Measurements from ENCODE around the gene PLEKHM2.

Gene PLEKHM2

GRCh38 chr1:15727866-15728534, 43.9 kb downstream of the PLEKHM2 start:
- DNase-seq = no peak
- Histone ChIP-seq H3K36me3 (ENCODE audit: insufficient read depth, low read length) (peaks cover 88% of the 10 kb centered on the region), H4K20me1 (ENCODE audit: insufficient read depth, low read length) (peaks cover 3% of the 10 kb centered on the region; the same call in 1 of the 2 replicates), H3K27ac (ENCODE audit: low read length) (no peak overlapping the region), H3K79me2 (ENCODE audit: insufficient read depth, low read length) (no peaks in the 10 kb centered on the region), H3K9me3 (ENCODE audit: insufficient read depth, low read length, severe bottlenecking) (no peaks in the 10 kb centered on the region), H3K4me3 (ENCODE audit: low read depth in 1 of 2, low read length in 2 of 2) (no peak overlapping the region), H3K4me1 (ENCODE audit: insufficient read depth, low read length) (no peaks in the 10 kb centered on the region), H3K9ac (ENCODE audit: low read depth, low read length) (no peak overlapping the region), H3K4me2 (ENCODE audit: insufficient read depth, low read length) (no peak overlapping the region), H2AFZ (ENCODE audit: low read depth, low read length) (no peak overlapping the region), H3K27me3 (ENCODE audit: insufficient read depth, low read length, poor library complexity) (no peaks in the 10 kb centered on the region)
- TF ChIP-seq EZH2 (IDR thresholded peaks at IDR 0.05; ENCODE audit: borderline replicate concordance, low read depth, low read length, severe bottlenecking) (no peak), CTCF (IDR thresholded peaks at IDR 0.05; ENCODE audit: borderline replicate concordance, extremely low read depth, low read length, poor library complexity, severe bottlenecking) (no peak)
- no peak for ATAC-seq (ENCODE audit: insufficient read depth, low read depth)

- ATAC-seq (ENCODE audit: insufficient read depth, low read depth) = no peak
- H4K20me1 ChIP-seq (ENCODE audit: insufficient read depth, low read length) = peaks cover 3% of the 10 kb centered on the region; the same call in 1 of the 2 replicates
- H3K27ac ChIP-seq (ENCODE audit: low read length) = no peak overlapping the region
- no peaks in the 10 kb centered on the region for H3K79me2 ChIP-seq (ENCODE audit: insufficient read depth, low read length)
- H3K36me3 ChIP-seq (ENCODE audit: insufficient read depth, low read length) = peaks cover 94% of the 10 kb centered on the region
- H3K4me2 ChIP-seq (ENCODE audit: insufficient read depth, low read length) = no peak overlapping the region
- H3K27me3 ChIP-seq (ENCODE audit: insufficient read depth, low read length, poor library complexity) = no peaks in the 10 kb centered on the region
- no peak for TF ChIP-seq CTCF (IDR thresholded peaks at IDR 0.05; ENCODE audit: borderline replicate concordance, extremely low read depth, low read length, poor library complexity, severe bottlenecking)
- no peak for TF ChIP-seq EZH2 (IDR thresholded peaks at IDR 0.05; ENCODE audit: borderline replicate concordance, low read depth, low read length, severe bottlenecking)
- no peak for DNase-seq
- no peak overlapping the region for H3K9ac ChIP-seq (ENCODE audit: low read depth, low read length)
- H2AFZ ChIP-seq (ENCODE audit: low read depth, low read length) = no peak overlapping the region
- no peak overlapping the region for H3K4me3 ChIP-seq (ENCODE audit: low read depth in 1 of 2, low read length in 2 of 2)
- no peaks in the 10 kb centered on the region for H3K4me1 ChIP-seq (ENCODE audit: insufficient read depth, low read length)
- H3K9me3 ChIP-seq (ENCODE audit: insufficient read depth, low read length, severe bottlenecking) = no peaks in the 10 kb centered on the region
Observed at GRCh38 chr1:15728937-15729657, 45.0 kb downstream of the PLEKHM2 start.

- peaks cover 3% of the 10 kb centered on the region; the same call in 1 of the 2 replicates for H4K20me1 ChIP-seq (ENCODE audit: insufficient read depth, low read length)
- H3K4me3 ChIP-seq (ENCODE audit: low read depth in 1 of 2, low read length in 2 of 2) = no peak overlapping the region
- no peak overlapping the region for H2AFZ ChIP-seq (ENCODE audit: low read depth, low read length)
- H3K36me3 ChIP-seq (ENCODE audit: insufficient read depth, low read length) = peaks cover 93% of the 10 kb centered on the region
- H3K9me3 ChIP-seq (ENCODE audit: insufficient read depth, low read length, severe bottlenecking) = no peaks in the 10 kb centered on the region
- no peak overlapping the region for H3K27ac ChIP-seq (ENCODE audit: low read length)
- no peaks in the 10 kb centered on the region for H3K4me1 ChIP-seq (ENCODE audit: insufficient read depth, low read length)
- ATAC-seq (ENCODE audit: insufficient read depth, low read depth) (no peak), DNase-seq (no peak)
- H3K4me2 ChIP-seq (ENCODE audit: insufficient read depth, low read length) = no peak overlapping the region
- H3K79me2 ChIP-seq (ENCODE audit: insufficient read depth, low read length) = no peaks in the 10 kb centered on the region
- H3K27me3 ChIP-seq (ENCODE audit: insufficient read depth, low read length, poor library complexity) = no peaks in the 10 kb centered on the region
- TF ChIP-seq CTCF (IDR thresholded peaks at IDR 0.05; ENCODE audit: borderline replicate concordance, extremely low read depth, low read length, poor library complexity, severe bottlenecking) = no peak
- no peak for TF ChIP-seq EZH2 (IDR thresholded peaks at IDR 0.05; ENCODE audit: borderline replicate concordance, low read depth, low read length, severe bottlenecking)
- H3K9ac ChIP-seq (ENCODE audit: low read depth, low read length) = no peak overlapping the region
Observed at GRCh38 chr1:15730423-15730822, 46.3 kb downstream of the PLEKHM2 start.

Data from DND-41 (cell line).